Stimulated activated CD8-positive, alpha-beta memory T cell treated with anti-CD3 and anti-CD28 coated beads, Interleukin-15, amount 100 ng/mL, for 4 hours (primary cell): ENCODE data around the gene ABHD14A.

ENCODE experiments used
- DNase-seq, 2 donors: peaks; one replicate each; pipeline ENCODE4 v3.0.0-alpha.2; 2020; ENCODE audit warnings: low read depth in 2 of 2

ABHD14A gene

GRCh38 chr3:51955893-51956770, 18.7 kb upstream of the ABHD14A start:
- no peak for DNase-seq

- DNase-seq: no peak
Measured at GRCh38 chr3:51957520-51958205, 17.2 kb upstream of the ABHD14A start.

- DNase-seq: no peak
Measured at GRCh38 chr3:51958603-51959521, 16.0 kb upstream of the ABHD14A start.

GRCh38 chr3:51959651-51960050, 15.2 kb upstream of the ABHD14A start:
- no peak for DNase-seq

GRCh38 chr3:51960386-51960785, 14.5 kb upstream of the ABHD14A start:
- DNase-seq: no peak

- no peak for DNase-seq
Measured at GRCh38 chr3:51961011-51961410, 13.9 kb upstream of the ABHD14A start.

GRCh38 chr3:51961602-51962569, 13.0 kb upstream of the ABHD14A start:
- no peak for DNase-seq

- DNase-seq: no peak
Measured at GRCh38 chr3:51962854-51963530, 11.9 kb upstream of the ABHD14A start.

GRCh38 chr3:51963951-51964451, 10.9 kb upstream of the ABHD14A start:
- no peak for DNase-seq

GRCh38 chr3:51964521-51964920, 10.3 kb upstream of the ABHD14A start:
- DNase-seq: no peak

- DNase-seq: no peak
Measured at GRCh38 chr3:51966016-51966415, 8.8 kb upstream of the ABHD14A start.

GRCh38 chr3:51966486-51966885, 8.4 kb upstream of the ABHD14A start:
- no peak for DNase-seq

- DNase-seq: no peak
Measured at GRCh38 chr3:51966922-51967383, 7.9 kb upstream of the ABHD14A start.

- no peak for DNase-seq
Measured at GRCh38 chr3:51967384-51968169, 7.3 kb upstream of the ABHD14A start, which contains the start of gene PCBP4. PCBP4 (minus strand) TSS chr3:51967454; CDS start chr3:51961240, 6,214 bp downstream.

- no peak for DNase-seq
Measured at GRCh38 chr3:51968170-51968775, 6.6 kb upstream of the ABHD14A start.

GRCh38 chr3:51968883-51969678, 5.8 kb upstream of the ABHD14A start:
- DNase-seq: no peak

GRCh38 chr3:51969841-51970240, 5.0 kb upstream of the ABHD14A start:
- DNase-seq: no peak
